Measurements from ENCODE around the gene MED12L. TPM values are rescaled to one million over a fixed set of nuclear protein-coding genes. Genes with fewer than 3 reads are reported as not detected.

Gene MED12L
- total RNA-seq, 2 donors from 2014 or later: 15.5 to 28.9 TPM

- 56% methylated on average over 4 of the region's 4 CpGs; no CpG with 5 or more reads in 1 of the 2 experiments for WGBS, 2 experiments (ENCODE audit: insufficient coverage in 1 of 2, insufficient read length in 1 of 2)
These were observed 293.7 kb downstream of the MED12L start for GRCh38 chr3:151379083-151379734.

GRCh38 chr3:151382671-151383070 is 297.2 kb downstream of the MED12L start:
- Mint-ChIP-seq H3K4me3 (no peak overlapping the region), H3K27ac (no peak overlapping the region), H3K4me1 (no peaks in the 10 kb centered on the region), H3K36me3 (ENCODE audit: low read depth) (peaks cover 7% of the 10 kb centered on the region), H3K27me3 (ENCODE audit: insufficient read depth) (no peaks in the 10 kb centered on the region), H3K9me3 (no peaks in the 10 kb centered on the region)
- no peaks in the 10 kb centered on the region for H3K4me1 ChIP-seq (ENCODE audit: control insufficient read depth, insufficient read depth, low read length)
- no peak for TF ChIP-seq CTCF (conservative IDR thresholded peaks at IDR 0.05)
- no peaks in the 10 kb centered on the region for H3K27me3 ChIP-seq (ENCODE audit: control insufficient read depth, insufficient read depth, low read length, poor library complexity, severe bottlenecking)
- H3K27ac ChIP-seq (ENCODE audit: low read depth, low read length): no peak overlapping the region
- H3K9me3 ChIP-seq (ENCODE audit: control insufficient read depth, low read length): no peaks in the 10 kb centered on the region
- WGBS, 2 experiments (ENCODE audit: insufficient coverage in 1 of 2, insufficient read length in 1 of 2): 94 to 95% methylated on average over 5 of the region's 5 CpGs
- DNase-seq: no peak
- no peak overlapping the region for H3K9ac ChIP-seq (ENCODE audit: extremely low read depth, low read length, poor library complexity, severe bottlenecking)
- H3K4me3 ChIP-seq (ENCODE audit: low read length): no peak overlapping the region
- H3K36me3 ChIP-seq (ENCODE audit: control insufficient read depth, insufficient read depth, low read length): peaks cover 28% of the 10 kb centered on the region

More at GRCh38 chr3:151379083-151379734, 293.7 kb downstream of the MED12L start:
- no peaks in the 10 kb centered on the region for H3K9me3 ChIP-seq (ENCODE audit: control insufficient read depth, low read length)
- H3K4me3 ChIP-seq (ENCODE audit: low read length): no peak overlapping the region
- no peaks in the 10 kb centered on the region for H3K4me1 ChIP-seq (ENCODE audit: control insufficient read depth, insufficient read depth, low read length)
- no peaks in the 10 kb centered on the region for H3K27me3 ChIP-seq (ENCODE audit: control insufficient read depth, insufficient read depth, low read length, poor library complexity, severe bottlenecking)
- TF ChIP-seq CTCF (conservative IDR thresholded peaks at IDR 0.05): peak; percentile 91
- DNase-seq: peak; percentile 90
- H3K36me3 ChIP-seq (ENCODE audit: control insufficient read depth, insufficient read depth, low read length): peaks cover 17% of the 10 kb centered on the region
- H3K9me3 Mint-ChIP-seq: no peaks in the 10 kb centered on the region
- no peak overlapping the region for H3K27ac Mint-ChIP-seq
- H3K4me1 Mint-ChIP-seq: no peaks in the 10 kb centered on the region
- no peak overlapping the region for H3K9ac ChIP-seq (ENCODE audit: extremely low read depth, low read length, poor library complexity, severe bottlenecking)
- H3K27ac ChIP-seq (ENCODE audit: low read depth, low read length): no peak overlapping the region
- H3K4me3 Mint-ChIP-seq: no peak overlapping the region
- H3K36me3 Mint-ChIP-seq (ENCODE audit: low read depth): peaks cover 2% of the 10 kb centered on the region
- H3K27me3 Mint-ChIP-seq (ENCODE audit: insufficient read depth): no peaks in the 10 kb centered on the region

- H3K4me3 ChIP-seq (ENCODE audit: low read length): no peak overlapping the region
- 98% methylated on average over 2 of the region's 2 CpGs; no CpG with 5 or more reads in 1 of the 2 experiments for WGBS, 2 experiments (ENCODE audit: insufficient coverage in 1 of 2, insufficient read length in 1 of 2)
These were observed 297.6 kb downstream of the MED12L start for GRCh38 chr3:151383111-151383510.

More at GRCh38 chr3:151383111-151383510, 297.6 kb downstream of the MED12L start:
- H3K27ac Mint-ChIP-seq: no peak overlapping the region
- no peak overlapping the region for H3K4me3 Mint-ChIP-seq
- H3K36me3 Mint-ChIP-seq (ENCODE audit: low read depth): peaks cover 10% of the 10 kb centered on the region
- H3K9me3 Mint-ChIP-seq: no peaks in the 10 kb centered on the region
- no peak for TF ChIP-seq CTCF (conservative IDR thresholded peaks at IDR 0.05)
- no peak overlapping the region for H3K9ac ChIP-seq (ENCODE audit: extremely low read depth, low read length, poor library complexity, severe bottlenecking)
- H3K36me3 ChIP-seq (ENCODE audit: control insufficient read depth, insufficient read depth, low read length): peaks cover 31% of the 10 kb centered on the region
- H3K27me3 ChIP-seq (ENCODE audit: control insufficient read depth, insufficient read depth, low read length, poor library complexity, severe bottlenecking): no peaks in the 10 kb centered on the region
- no peaks in the 10 kb centered on the region for H3K27me3 Mint-ChIP-seq (ENCODE audit: insufficient read depth)
- no peaks in the 10 kb centered on the region for H3K9me3 ChIP-seq (ENCODE audit: control insufficient read depth, low read length)
- no peak for DNase-seq
- H3K4me1 Mint-ChIP-seq: no peaks in the 10 kb centered on the region
- H3K4me1 ChIP-seq (ENCODE audit: control insufficient read depth, insufficient read depth, low read length): no peaks in the 10 kb centered on the region
- H3K27ac ChIP-seq (ENCODE audit: low read depth, low read length): no peak overlapping the region
